Mesenteric fat pad (tissue), 1 donor: Measurements from ENCODE around the gene MYO3B. TPM values are rescaled to one million over a fixed set of nuclear protein-coding genes. Genes with fewer than 3 reads are reported as not detected.

Source experiments
- DNase-seq: peaks from one replicate; pipeline ENCODE4 v3.0.0-alpha.2; 2020; ENCODE audit warnings: low spot score
- total RNA-seq: library from RNA; stranded (reverse); fragmentation: NEBNext Ultra II Directional; extraction: Animal tissue kit (Norgen Biotek cat#: 25700); gene quantifications from one replicate; pipeline ENCODE4 v1.2.1, GENCODE V29; 2021
- donor health status: DM: yes; HTN: yes; CAD: no.

The MYO3B gene
- total RNA-seq, 1 donor from 2014 or later, result not detected

- DNase-seq, result no peak
These were observed 501.7 kb downstream of the MYO3B start for GRCh38 chr2:170679607-170680079.

GRCh38 chr2:170680172-170680941, 502.4 kb downstream of the MYO3B start:
- no peak for DNase-seq

DNA sequence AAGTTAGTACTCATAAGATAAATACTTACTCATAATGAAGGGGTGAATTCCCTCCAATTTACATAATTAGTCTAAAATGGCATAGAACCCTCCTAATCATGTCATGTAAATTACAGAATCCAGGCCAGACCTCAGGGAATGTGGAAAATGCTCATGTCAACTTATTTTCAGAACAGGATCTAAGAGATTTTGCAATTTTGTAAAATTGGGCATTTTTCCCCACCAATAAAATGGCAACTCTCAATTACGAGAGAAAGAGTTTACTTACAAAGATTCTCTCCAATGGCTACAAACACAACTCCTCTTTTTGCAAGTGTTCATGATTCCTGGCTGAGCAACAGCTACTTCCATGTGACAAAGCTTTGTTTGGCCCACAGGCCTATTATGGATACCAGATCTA, 503.4 kb downstream of the MYO3B start:
- no peak for DNase-seq

DNA sequence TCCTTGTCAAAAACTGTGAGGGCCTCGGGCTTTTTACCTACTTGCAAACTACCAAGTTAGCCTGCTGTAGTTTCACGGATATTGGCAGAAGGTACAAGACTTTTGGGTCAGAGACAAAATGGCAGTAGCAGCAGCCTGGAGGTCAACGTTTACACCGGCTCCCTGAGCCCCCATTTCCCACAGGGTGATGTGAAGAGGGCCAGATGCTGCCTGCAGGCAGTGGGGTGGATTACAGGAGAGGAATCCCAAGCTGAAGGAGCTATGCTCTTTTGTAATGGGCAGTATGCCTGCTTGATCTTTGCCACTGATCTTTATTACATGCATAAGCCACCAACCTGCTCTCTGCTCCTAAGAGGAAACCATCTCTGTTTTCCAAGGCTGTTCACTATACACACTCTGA, 507.6 kb downstream of the MYO3B start:
- DNase-seq, result no peak

- DNase-seq, result no peak
These were observed 511.5 kb downstream of the MYO3B start for GRCh38 chr2:170689481-170689880.

DNA sequence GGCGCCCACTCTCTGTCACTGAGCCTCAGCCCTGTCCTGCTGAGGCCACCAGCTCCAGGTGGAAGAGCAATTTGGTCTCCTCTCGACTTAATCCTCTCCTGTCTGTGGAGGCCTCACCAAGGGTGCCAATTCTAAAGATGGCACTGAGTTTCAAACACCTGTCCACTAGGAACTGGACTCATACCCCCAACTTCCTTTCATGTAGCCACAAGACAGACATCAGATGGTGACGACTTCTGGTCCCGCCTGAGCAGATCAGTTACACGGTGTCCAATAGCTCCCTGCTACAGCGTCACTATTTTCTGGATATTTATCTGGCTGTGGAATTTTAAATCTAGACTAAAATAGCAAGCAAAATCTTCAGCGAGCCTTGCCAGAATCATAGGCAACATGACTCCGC, 512.7 kb downstream of the MYO3B start:
- DNase-seq, result no peak

GRCh38 chr2:170694316-170694715, 516.4 kb downstream of the MYO3B start:
- DNase-seq, result no peak

DNA sequence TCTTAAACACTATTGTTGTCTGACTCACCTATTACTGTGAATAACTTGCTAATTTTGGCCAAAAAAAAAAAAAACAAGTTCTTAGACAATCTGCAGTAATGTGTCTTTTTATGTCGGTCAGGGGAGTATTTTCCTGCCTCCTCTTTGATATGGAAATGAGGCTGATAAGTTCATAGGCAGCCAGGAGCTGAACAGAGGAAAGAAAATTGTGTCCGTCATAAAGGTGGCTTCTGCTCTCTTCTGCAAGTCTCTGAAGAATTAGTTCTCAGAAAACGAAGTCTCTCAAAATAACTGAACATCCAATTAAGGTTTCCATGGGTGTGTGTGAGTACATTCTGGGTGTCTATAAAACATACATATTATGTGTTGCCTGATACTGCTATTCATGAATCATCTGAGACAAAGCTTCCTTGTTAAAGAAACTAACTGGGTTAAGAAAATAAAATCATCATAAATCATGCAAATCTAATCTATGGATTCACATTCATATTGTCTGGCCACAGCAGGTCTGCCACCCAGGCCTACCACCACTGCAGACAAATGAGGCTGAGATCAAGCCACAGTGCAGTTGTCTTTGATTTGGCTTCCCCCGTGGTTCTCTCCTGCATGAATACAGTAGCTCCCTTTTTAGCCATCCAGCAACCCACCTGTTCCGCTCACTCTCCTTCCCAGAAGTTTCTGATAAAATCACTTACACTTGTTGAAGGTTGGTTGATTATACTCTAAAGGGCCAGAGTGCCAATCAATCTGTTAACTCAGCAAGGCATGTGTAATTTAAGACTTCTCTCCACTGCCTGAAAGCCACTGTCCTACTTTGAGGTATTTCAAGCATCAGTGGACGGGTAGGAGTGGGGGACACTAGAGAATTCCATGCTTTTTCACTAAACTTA, 517.8 kb downstream of the MYO3B start:
- DNase-seq, result no peak

GRCh38 chr2:170696948-170697347, 519.0 kb downstream of the MYO3B start:
- DNase-seq, result no peak

GRCh38 chr2:170701011-170701410, 523.1 kb downstream of the MYO3B start:
- DNase-seq, result no peak

DNA sequence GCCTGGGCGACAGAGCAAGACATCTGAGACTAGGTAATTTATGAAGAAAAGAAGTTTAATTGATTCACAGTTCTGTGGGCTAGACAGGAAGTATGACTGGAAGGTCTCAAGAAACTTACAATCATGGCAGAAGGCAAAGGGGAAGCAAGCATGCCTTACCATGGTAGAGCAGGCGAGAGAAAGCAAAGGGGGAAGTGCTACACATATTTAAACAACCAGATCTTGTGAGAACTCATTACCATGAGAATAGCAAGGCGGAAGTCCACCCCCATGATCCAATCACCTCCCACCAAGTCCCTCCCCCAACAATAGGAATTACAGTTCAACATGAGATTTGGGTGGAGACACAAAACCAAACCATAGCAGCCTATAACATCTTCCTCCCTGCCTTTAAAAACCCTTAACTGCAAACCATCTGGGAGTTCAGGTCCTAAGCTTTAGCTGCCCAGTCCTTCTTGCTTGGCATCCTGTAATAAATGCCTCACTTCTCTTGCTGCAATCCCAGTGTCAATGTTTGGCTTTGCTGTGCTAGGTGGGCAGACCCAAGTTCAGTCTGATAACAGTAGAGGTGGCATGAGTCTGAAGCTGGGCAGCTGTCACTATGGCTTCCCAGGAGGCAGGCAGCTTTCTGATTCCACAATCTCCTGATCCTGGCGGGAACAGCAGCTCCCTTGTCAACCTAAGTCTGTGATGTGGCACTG, 526.0 kb downstream of the MYO3B start:
- DNase-seq, result no peak
